Activated CD4-positive, CD25-positive, alpha-beta regulatory T cell treated with anti-CD3 and anti-CD28 coated beads, Interleukin-2, amount 50 U/mL, for 16 hours (primary cell): ENCODE results near the gene OSCP1.

Experiments used
- DNase-seq: peaks from one replicate; pipeline ENCODE4 v3.0.0-alpha.2; 2020; ENCODE audit warnings: low read depth, low spot score

Gene OSCP1

GRCh38 chr1:36383240-36383639 is 67.0 kb downstream of the OSCP1 start:
- no peak for DNase-seq

GRCh38 chr1:36382669-36383068 is 67.6 kb downstream of the OSCP1 start:
- DNase-seq, result no peak

- DNase-seq, result no peak
These were observed 68.0 kb downstream of the OSCP1 start for GRCh38 chr1:36382231-36382630.

- DNase-seq, result no peak
These were observed 68.8 kb downstream of the OSCP1 start for GRCh38 chr1:36381405-36381804.

GRCh38 chr1:36380782-36381181 is 69.5 kb downstream of the OSCP1 start:
- no peak for DNase-seq

- DNase-seq, result no peak
These were observed 70.1 kb downstream of the OSCP1 start for GRCh38 chr1:36380143-36380619.

GRCh38 chr1:36377791-36378492 is 72.3 kb downstream of the OSCP1 start:
- DNase-seq, result no peak

GRCh38 chr1:36372617-36373016 is 77.6 kb downstream of the OSCP1 start:
- DNase-seq, result no peak

GRCh38 chr1:36369061-36369861 is 81.0 kb downstream of the OSCP1 start:
- peak; percentile 73 for DNase-seq
